OCI-LY1 (cell line): ENCODE results near the gene RANBP10.

Experiments
- CTCF ChIP-seq: fragments of 200-600 bp; sonication (generic), shearing (Covaris generic); IDR thresholded peaks from 2 replicates; pipeline ENCODE4 v1.5.1; 2017; ENCODE audit warnings: mild to moderate bottlenecking, antibody characterized with exemption, low read length, moderate library complexity, mixed read lengths
- EZH2 ChIP-seq: fragments of 200-600 bp; sonication (generic), shearing (Covaris generic); IDR thresholded peaks from 2 replicates; pipeline ENCODE4 v1.8.0; 2017; ENCODE audit warnings: borderline replicate concordance, mixed run types, mild to moderate bottlenecking, antibody characterized with exemption, low read length, moderate library complexity, mixed read lengths

GRCh38 chr16:67697422-67698185, 108.8 kb downstream of the RANBP10 start:
- TF ChIP-seq CTCF = no peak
- TF ChIP-seq EZH2 = no peak
